KMS-11 (cell line): Measurements from ENCODE around the gene STK38.

Source experiments
- H2AFZ ChIP-seq: fragments of 200-600 bp; sonication (generic); 2 replicates; pipeline ENCODE4 v1.6.1; 2016; ENCODE audit warnings: antibody characterized with exemption, mixed run types, low read depth
- H3K27ac ChIP-seq: fragments of 200-600 bp; sonication (generic); 2 replicates; pipeline ENCODE4 v1.6.1; 2016; ENCODE audit warnings: mild to moderate bottlenecking, mixed run types
- H3K27me3 ChIP-seq: fragments of 200-600 bp; sonication (generic); 2 replicates; pipeline ENCODE4 v1.6.1; 2017; ENCODE audit warnings: mild to moderate bottlenecking, low read depth, mixed run types, moderate library complexity; ENCODE audit not compliant: insufficient read depth
- H3K36me3 ChIP-seq: fragments of 200-600 bp; sonication (generic); 2 replicates; pipeline ENCODE4 v1.6.1; 2017; ENCODE audit warnings: mild to moderate bottlenecking, mixed run types; ENCODE audit not compliant: insufficient read depth
- H3K4me1 ChIP-seq: fragments of 200-600 bp; sonication (generic); 2 replicates; pipeline ENCODE4 v1.6.1; 2016; ENCODE audit warnings: mild to moderate bottlenecking, low read depth, mixed run types; ENCODE audit not compliant: poor library complexity, severe bottlenecking
- H3K4me2 ChIP-seq: fragments of 200-600 bp; sonication (generic); 2 replicates; pipeline ENCODE4 v1.7.0; 2016; ENCODE audit warnings: mild to moderate bottlenecking, mixed run types
- H3K4me3 ChIP-seq: fragments of 200-600 bp; sonication (generic); IDR thresholded peaks from 2 replicates; pipeline ENCODE4 v1.6.1; 2017; ENCODE audit warnings: low read depth, low read length, mixed read lengths; ENCODE audit not compliant: insufficient read depth
- H3K79me2 ChIP-seq: fragments of 200-600 bp; sonication (generic); 2 replicates; pipeline ENCODE4 v1.6.1; 2016; ENCODE audit warnings: low read depth, mixed run types; ENCODE audit not compliant: insufficient read depth
- H3K9ac ChIP-seq: fragments of 200-600 bp; sonication (generic); 2 replicates; pipeline ENCODE4 v1.6.1; 2016; ENCODE audit warnings: mild to moderate bottlenecking, mixed run types
- H4K20me1 ChIP-seq: fragments of 200-600 bp; sonication (generic); 2 replicates; pipeline ENCODE4 v1.6.1; 2016; ENCODE audit warnings: mild to moderate bottlenecking, mixed run types; ENCODE audit not compliant: insufficient read depth
- TF ChIP-seq, protein P1 (sequence below): fragments of 200-600 bp; sonication (generic); conservative IDR thresholded peaks from 2 replicates; pipeline ENCODE4 v1.6.1; 2017; ENCODE audit warnings: low read depth, mild to moderate bottlenecking, antibody characterized with exemption, low read length, moderate library complexity, mixed read lengths

Gene STK38

DNA sequence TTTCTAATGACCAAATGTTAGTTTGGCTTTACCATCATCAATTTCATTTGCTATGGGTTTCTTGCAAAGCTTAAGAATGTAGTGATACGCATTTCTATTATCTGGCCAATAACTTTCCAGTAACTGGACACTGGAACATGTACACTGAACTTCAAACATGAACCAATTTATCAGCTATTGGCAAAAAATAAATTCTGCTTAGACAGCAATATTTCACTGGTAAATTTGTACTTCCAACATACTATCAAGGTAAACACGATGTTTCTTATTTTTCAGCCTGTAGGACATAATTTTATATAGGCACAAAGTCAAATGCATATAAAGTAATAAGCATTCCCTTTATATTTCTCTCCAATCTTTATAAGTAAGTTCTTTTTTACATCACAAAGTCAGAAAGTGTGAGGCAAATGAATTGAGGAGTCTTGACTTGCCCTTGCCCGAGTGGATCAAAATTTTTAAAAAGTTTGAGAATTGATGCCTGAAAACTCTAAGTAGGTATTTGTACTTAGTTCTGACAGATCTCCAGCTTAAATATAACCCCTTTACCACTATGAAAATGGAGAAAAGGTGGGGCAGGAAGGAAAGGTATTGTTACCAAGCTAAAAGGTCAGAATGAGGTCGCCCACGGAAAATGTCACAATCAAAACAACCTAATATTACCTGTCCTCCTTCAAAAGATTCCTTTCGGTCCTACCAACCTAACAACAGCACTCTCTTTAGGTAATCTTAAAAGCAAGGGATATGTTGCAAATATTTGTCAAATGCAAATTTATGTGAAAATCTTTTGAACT, 41.3 kb downstream of the STK38 start:
- H3K27me3 ChIP-seq: no peaks in the 10 kb centered on the region
- H3K4me3 ChIP-seq: no peak overlapping the region
- H3K4me2 ChIP-seq: no peak overlapping the region
- H4K20me1 ChIP-seq: no peaks in the 10 kb centered on the region
- H3K36me3 ChIP-seq: no peaks in the 10 kb centered on the region
- H3K79me2 ChIP-seq: no peaks in the 10 kb centered on the region
- no peaks in the 10 kb centered on the region for H3K4me1 ChIP-seq
- H3K9ac ChIP-seq: no peak overlapping the region
- TF ChIP-seq, protein P1, sequence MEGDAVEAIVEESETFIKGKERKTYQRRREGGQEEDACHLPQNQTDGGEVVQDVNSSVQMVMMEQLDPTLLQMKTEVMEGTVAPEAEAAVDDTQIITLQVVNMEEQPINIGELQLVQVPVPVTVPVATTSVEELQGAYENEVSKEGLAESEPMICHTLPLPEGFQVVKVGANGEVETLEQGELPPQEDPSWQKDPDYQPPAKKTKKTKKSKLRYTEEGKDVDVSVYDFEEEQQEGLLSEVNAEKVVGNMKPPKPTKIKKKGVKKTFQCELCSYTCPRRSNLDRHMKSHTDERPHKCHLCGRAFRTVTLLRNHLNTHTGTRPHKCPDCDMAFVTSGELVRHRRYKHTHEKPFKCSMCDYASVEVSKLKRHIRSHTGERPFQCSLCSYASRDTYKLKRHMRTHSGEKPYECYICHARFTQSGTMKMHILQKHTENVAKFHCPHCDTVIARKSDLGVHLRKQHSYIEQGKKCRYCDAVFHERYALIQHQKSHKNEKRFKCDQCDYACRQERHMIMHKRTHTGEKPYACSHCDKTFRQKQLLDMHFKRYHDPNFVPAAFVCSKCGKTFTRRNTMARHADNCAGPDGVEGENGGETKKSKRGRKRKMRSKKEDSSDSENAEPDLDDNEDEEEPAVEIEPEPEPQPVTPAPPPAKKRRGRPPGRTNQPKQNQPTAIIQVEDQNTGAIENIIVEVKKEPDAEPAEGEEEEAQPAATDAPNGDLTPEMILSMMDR: no peak
- H3K27ac ChIP-seq: no peak overlapping the region
- no peak overlapping the region for H2AFZ ChIP-seq

DNA sequence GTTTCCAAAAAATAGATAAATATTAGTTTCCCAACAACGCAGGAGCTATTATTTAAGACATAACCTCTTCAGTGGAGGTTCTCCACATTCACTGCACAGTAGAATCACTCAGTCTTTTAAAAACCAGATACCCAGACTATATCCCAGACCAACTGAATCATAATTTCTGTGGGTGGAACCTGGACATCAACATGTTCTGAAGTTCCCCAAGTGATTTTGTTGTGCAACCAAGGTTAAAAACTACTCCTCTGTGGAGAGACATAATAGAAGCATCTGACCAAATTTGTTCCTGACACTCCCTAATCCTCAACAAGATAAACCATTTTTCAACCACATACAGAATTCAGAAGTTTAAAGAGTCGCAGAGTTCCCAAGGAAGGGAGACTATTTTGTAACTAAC, 42.3 kb downstream of the STK38 start:
- no peaks in the 10 kb centered on the region for H3K36me3 ChIP-seq
- no peak overlapping the region for H3K9ac ChIP-seq
- TF ChIP-seq, protein P1: no peak

GRCh38 chr6:36504181-36504580, 43.1 kb downstream of the STK38 start:
- Histone ChIP-seq H3K27ac (no peak overlapping the region), H3K79me2 (no peaks in the 10 kb centered on the region), H4K20me1 (no peaks in the 10 kb centered on the region), H3K4me3 (no peak overlapping the region), H2AFZ (no peak overlapping the region), H3K27me3 (no peaks in the 10 kb centered on the region), H3K9ac (no peak overlapping the region), H3K36me3 (no peaks in the 10 kb centered on the region), H3K4me2 (no peak overlapping the region), H3K4me1 (no peaks in the 10 kb centered on the region)
- TF ChIP-seq, protein P1: no peak

More for the DNA sequence above, 42.3 kb downstream of the STK38 start:
- H3K4me1 ChIP-seq: no peaks in the 10 kb centered on the region
- H3K27me3 ChIP-seq: no peaks in the 10 kb centered on the region
- no peak overlapping the region for H3K4me3 ChIP-seq
- H3K4me2 ChIP-seq: no peak overlapping the region
- no peak overlapping the region for H2AFZ ChIP-seq
- no peaks in the 10 kb centered on the region for H3K79me2 ChIP-seq
- no peak overlapping the region for H3K27ac ChIP-seq
- H4K20me1 ChIP-seq: no peaks in the 10 kb centered on the region

DNA sequence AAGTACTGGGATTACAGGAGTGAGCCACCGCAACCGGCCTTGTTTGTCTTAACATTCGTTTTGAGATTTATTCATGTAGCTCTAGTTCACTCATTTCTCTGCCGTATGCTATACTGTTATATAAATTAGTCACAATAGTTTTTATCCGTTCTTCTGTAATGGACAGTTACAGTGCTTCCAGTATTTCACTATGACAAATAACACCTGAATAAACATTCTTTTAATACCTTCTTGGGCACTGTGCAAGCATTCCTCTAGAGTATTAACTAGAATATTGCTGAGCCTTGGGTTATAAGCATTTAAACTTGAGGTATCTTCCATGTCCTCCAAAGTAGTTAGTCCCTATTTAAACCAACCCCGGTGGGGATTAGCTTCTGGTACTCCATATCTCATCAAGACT, 45.6 kb downstream of the STK38 start:
- Histone ChIP-seq H3K27ac (no peak overlapping the region), H3K27me3 (no peaks in the 10 kb centered on the region), H3K9ac (no peak overlapping the region), H3K4me1 (no peaks in the 10 kb centered on the region), H3K4me3 (no peak overlapping the region), H3K36me3 (no peaks in the 10 kb centered on the region), H3K4me2 (no peak overlapping the region), H2AFZ (no peak overlapping the region), H3K79me2 (no peaks in the 10 kb centered on the region), H4K20me1 (no peaks in the 10 kb centered on the region)
- TF ChIP-seq, protein P1: no peak
